Measurements from ENCODE around the gene SLAIN2. TPM values are rescaled to one million over a fixed set of nuclear protein-coding genes. Genes with fewer than 3 reads are reported as not detected.

SLAIN2 gene
- total and polyA plus RNA-seq, 12 donors, result 7.5 to 181 (median 46.6) TPM

GRCh38 chr4:48405924-48406323, 64.6 kb downstream of the SLAIN2 start:
- Histone ChIP-seq H3K27ac (no peak overlapping the region), H3K9me3 (replicated peaks in 1 of 3) (no peaks in the 10 kb centered on the region), H3K4me3 (no peak overlapping the region), H3K36me3 (replicated peaks in 1 of 2) (no peaks in the 10 kb centered on the region), H3K4me1 (replicated peaks in 1 of 2) (no peaks in the 10 kb centered on the region), H3K27me3 (no peaks in the 10 kb centered on the region)
- no peak for DNase-seq
- intact Hi-C loops (cut with DNase I), result no loop called here
- TF ChIP-seq CTCF (IDR thresholded peaks at IDR 0.05), result no peak
- no peak for TF ChIP-seq POLR2A (IDR thresholded peaks at IDR 0.05)
- WGBS, 4 donors, result 89 to 93% (median 92%) methylated on average over 3 of the region's 3 CpGs

DNA sequence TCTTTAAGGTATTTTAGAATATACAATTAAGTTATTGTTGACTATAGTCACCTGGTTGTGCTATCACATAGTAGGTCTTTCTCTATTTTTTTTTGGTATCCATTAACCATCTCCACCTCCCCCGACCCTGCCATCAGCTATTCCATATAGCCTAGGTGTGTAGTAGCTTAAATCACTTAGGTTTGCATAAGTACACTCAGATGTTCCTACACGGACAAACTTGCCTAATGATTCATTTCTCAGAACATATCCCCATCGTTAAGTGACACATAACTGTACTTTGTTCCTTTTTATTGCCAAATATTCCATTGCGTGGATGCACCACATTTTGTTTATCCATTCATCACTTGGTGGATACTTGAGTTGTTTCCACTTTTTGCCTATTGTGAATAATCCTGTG, 67.9 kb downstream of the SLAIN2 start:
- DNase-seq, result no peak
- H3K36me3 ChIP-seq (replicated peaks in 1 of 2), result no peaks in the 10 kb centered on the region
- WGBS, 4 donors, result 92 to 95% (median 94%) methylated on average over 4 of the region's 4 CpGs
- no peaks in the 10 kb centered on the region for H3K27me3 ChIP-seq
- no peak overlapping the region for H3K4me3 ChIP-seq
- intact Hi-C loops (cut with DNase I), result no loop called here
- no peak overlapping the region for H3K27ac ChIP-seq
- TF ChIP-seq POLR2A (IDR thresholded peaks at IDR 0.05), result no peak
- no peak for TF ChIP-seq CTCF (IDR thresholded peaks at IDR 0.05)
- H3K4me1 ChIP-seq (replicated peaks in 1 of 2), result peaks cover 0 to 10% of the 10 kb centered on the region in 2 donors
- H3K9me3 ChIP-seq (replicated peaks in 1 of 3), result no peaks in the 10 kb centered on the region

DNA sequence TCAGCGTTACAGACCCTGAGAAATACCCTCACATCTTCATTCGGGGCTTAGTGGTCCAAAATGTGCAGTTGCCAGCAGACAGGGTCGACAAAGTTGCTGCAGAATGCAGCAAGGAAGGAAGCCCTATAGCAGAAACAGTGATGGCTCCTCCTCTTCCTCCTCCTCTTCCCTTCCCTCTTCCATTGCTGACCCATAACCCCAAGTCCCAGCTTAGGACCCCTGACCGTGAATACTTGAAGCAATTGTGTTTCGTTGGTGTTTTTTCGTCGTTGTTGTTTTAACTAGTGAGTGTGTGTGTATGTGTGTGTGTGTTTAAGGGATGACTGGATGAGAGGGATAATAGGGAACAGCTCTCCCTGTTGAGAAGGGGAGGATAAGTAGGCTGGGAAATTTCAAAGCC, 69.5 kb downstream of the SLAIN2 start:
- Histone ChIP-seq H3K27me3 (no peaks in the 10 kb centered on the region), H3K27ac (no peak overlapping the region), H3K36me3 (replicated peaks in 1 of 2) (no peaks in the 10 kb centered on the region), H3K9me3 (replicated peaks in 1 of 3) (no peaks in the 10 kb centered on the region), H3K4me3 (no peak overlapping the region), H3K4me1 (replicated peaks in 1 of 2) (peaks cover 0 to 11% of the 10 kb centered on the region in 2 donors)
- WGBS, 4 donors, result 86 to 94% (median 90%) methylated on average over 7 of the region's 7 CpGs
- TF ChIP-seq CTCF (IDR thresholded peaks at IDR 0.05), result no peak
- no peak for DNase-seq
- intact Hi-C loops (cut with DNase I), result no loop called here

DNA sequence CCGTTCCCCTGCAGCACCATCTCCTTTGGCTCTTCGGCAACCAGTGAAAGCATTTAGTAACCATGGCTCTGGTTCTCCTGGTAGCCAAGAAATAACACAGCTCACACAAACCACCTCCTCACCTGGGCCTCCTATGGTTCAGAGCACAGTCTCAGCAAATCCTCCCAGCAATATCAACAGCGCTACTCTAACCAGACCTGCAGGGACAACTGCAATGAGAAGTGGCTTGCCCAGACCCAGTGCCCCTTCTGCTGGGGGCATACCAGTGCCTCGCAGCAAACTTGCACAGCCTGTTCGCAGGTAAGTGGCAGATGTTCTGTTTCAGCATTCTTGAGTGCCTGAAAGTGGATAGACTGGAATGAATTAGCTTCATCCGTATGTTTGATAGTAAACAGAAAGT, 78.8 kb downstream of the SLAIN2 start:
- 94 to 98% (median 97%) methylated on average over 6 of the region's 6 CpGs for WGBS, 4 donors
- no peak overlapping the region for H3K27ac ChIP-seq
- no peak for TF ChIP-seq POLR2A (IDR thresholded peaks at IDR 0.05)
- TF ChIP-seq CTCF (IDR thresholded peaks at IDR 0.05), result no peak
- no peak for DNase-seq
- H3K4me1 ChIP-seq (replicated peaks in 1 of 2), result no peaks in the 10 kb centered on the region
- H3K36me3 ChIP-seq (replicated peaks in 1 of 2), result peaks cover 0 to 22% of the 10 kb centered on the region in 2 donors
- no peaks in the 10 kb centered on the region for H3K9me3 ChIP-seq (replicated peaks in 1 of 3)
- no peak overlapping the region for H3K4me3 ChIP-seq
- intact Hi-C loops (cut with DNase I), result no loop called here
- H3K27me3 ChIP-seq, result no peaks in the 10 kb centered on the region
